ENCODE results near the gene ITM2A.

Gene ITM2A

DNA sequence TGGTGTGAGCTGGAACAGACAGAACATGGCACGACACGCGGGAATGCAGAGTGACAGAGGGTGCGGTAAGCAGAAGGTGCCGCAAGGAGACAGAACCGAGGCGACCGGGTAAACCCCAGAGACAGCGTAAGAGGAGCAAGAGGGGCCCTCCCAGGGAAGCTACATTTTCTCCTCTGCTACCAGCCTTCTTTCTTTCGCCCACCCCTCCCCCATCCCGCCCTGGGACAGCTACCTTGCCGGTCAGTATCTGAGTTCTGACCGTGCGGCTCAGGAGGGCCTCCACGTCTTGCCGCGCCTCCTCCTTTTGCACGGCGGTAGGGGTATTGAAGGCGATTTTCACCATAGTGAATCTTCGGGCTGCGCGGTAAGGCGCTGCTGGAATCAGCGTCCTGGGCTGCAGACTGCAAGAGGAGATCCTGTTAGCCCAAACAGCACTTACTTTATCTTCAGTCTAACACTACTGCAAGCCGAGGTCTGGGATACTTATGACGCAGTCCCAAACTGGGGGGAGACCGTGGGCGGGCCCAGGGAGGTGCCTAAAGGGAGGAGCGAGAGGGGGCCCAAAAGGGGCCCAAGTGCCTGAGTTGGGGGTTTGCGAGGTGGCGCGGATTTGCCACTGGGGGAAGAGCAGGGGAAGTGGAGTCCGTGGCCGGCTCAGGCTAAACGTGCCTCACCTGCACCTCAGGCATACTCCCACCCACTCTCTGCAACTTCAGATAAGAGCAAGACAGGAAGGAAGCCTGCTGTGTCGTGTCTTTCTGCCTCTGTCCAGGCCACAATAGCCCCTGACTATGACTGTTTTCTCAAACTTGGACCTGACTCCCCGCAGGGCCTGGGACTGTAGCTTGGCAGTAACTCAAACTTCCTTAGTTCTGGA is at the start of gene ITM2A:
Gene ITM2A (minus strand): TSS at position 462 of the 877 bp plus-strand sequence. CDS start 119 bp downstream, at position 343.
- DNase-seq (ENCODE audit: low spot score) = no peak

- DNase-seq (ENCODE audit: low spot score) = no peak
Measured at GRCh38 chrX:79415056-79415455, 47.9 kb upstream of the ITM2A start.

- DNase-seq (ENCODE audit: low spot score) = no peak
Measured at GRCh38 chrX:79413963-79414362, 46.8 kb upstream of the ITM2A start.

DNA sequence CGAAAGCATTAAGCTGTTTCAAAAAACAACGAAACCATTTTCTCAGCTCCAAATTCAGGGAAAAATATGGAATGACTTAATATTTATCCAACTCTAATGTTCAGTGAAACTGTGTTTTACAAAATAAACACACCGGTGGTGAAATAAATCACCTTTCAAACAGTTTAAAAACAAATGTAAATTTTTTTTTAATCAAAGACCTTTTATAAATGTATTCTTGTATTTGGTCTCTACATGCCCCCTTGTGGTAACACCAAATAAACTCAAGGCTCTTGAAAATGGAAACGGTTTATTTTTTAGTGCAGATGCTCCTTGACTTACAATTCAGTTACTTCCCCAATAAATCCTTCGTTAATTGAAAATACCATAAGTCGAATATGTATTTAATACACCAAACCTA is 45.8 kb upstream of the ITM2A start:
- DNase-seq (ENCODE audit: low spot score) = peak; percentile 7

DNA sequence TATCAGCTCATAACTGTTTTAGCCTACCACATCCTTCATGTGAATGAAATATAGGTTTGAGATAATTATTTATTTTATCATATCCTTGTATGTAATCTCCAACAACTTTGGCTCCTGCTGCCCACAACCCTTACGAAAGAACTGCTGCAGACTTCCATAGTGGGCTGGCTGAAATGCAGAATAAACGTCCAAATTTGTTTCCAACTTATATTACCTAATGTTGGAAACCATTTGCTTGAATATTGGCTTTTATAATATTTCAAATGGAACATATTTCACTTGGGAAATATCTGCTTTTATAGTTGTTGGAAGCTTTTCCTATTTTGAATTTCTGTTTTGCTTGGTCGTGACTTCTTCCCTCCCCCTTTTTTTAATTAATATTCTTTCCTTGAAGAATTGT is 45.0 kb upstream of the ITM2A start:
- no peak for DNase-seq (ENCODE audit: low spot score)

DNA sequence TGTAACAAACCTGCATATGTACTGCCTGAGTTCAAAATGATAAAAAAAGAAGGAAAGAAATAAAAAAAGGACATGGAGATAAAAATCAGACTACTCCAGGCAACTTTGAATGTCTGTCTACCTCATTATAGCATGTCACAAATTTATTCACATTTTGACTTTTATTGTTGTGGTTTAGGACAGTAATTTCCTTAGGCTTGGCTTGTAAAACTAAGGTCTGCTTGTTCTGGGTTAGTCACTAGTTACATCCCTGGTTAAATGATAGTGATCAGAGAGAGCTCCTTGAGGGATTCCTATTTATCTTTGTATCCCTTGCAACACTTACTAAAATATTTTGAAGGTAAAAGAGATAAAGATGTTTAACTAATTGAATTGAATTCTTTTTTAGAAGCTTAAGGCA is 42.5 kb upstream of the ITM2A start:
- DNase-seq (ENCODE audit: low spot score) = no peak

DNA sequence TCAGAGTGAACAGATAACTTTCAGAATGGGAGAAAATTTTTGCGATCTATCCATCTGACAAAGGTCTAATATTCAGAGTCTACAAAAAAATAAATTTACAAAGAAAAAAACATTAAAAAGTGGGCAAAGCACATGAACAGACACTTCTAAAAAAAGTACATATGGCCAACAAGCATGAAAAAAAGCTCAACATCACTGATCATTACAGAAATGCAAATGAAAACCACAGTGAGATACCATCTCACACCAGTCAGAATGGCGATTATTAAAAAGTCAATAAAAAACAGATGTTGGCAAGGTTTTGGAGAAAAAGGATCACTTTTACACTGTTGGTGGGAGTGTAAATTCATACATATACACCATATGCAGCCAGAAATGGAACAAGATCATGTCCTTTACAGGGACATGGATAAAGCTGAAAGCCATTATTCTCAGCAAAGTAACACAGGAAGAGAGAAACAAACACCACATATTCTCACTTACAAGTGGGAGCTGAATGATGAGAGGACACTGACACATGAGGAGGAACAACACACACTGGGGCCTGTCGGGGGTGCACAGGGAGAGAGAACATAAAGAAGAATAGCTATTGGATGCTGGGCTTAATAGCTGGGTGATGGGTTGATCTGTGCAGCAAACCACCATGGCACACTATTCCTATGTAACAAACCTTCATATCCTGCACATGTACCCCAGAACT is 41.6 kb upstream of the ITM2A start:
- no peak for DNase-seq (ENCODE audit: low spot score)

DNA sequence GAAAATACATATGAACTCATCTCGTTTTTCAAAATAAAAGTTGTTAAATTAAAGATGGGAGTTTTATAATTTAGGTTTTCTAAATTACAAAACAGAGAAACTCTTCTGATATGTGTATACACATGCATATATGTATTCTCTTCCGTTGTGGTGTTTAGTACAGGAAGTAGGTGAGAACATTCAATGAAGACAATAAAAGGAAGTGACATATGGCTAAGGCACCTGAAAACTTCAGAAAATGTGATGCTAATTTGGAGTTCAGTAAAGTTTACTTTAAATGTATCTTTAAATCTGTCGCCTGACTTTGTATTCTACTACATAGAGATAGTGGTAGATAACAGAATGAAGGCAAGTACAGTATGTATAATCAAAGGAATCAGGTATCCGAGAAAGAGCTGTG is 33.5 kb upstream of the ITM2A start:
- DNase-seq (ENCODE audit: low spot score) = no peak

DNA sequence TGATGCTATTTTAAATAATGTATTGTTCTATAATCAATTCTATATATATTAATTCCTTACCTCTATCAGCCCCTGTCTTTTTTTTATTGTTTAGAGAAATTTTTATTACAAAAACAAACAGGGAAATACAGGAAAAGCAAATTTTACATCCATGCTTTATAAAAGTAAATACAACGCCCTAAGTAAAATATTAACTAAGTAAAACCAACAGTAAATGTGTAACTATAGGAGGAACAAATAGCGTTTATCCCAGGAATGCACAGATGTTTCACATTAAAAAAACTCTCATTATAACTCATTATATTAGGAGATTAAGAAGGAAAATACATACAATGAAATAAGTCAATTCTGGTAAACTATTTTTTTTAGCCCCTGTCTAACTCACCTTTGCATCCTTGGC is 8.2 kb upstream of the ITM2A start:
- DNase-seq (ENCODE audit: low spot score) = no peak

DNA sequence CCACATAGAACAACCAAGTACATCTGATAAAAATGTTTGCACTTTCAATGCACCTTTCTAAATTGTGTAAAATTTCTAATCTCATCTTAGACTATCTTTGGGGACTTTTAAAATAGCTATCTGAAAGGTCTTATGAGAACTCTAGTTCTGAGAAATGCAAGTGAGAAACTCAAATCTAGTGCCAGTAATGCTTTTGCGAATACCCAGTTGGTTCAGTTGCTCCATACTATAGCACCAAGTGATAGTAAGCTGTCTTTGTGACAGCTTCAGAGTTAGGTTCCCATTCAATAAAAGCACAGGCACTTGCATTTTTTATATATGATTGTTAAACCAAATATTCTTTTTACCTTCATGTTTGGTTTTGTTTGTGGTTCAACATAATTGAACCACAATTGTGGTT is 4.5 kb upstream of the ITM2A start:
- DNase-seq (ENCODE audit: low spot score) = no peak

DNA sequence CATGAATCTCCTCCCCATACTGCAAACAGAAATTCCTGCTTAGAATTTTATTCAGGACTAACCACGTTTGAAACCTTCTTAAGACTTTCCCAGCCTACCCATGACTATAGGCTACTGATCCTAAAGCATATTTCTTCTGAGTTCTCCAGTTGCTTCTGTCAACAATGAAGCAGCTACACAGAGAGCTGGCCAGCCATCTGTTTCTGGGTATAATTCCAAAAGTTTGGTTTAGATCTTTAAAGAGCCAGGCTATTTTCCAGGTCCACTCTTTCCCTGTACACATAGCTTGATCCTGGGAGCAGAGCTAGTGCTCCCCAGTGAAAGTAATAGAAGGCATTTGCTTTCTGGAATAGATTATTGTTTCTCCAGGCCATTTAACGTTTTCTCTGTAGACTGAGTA is 4.0 kb upstream of the ITM2A start:
- DNase-seq (ENCODE audit: low spot score) = no peak

DNA sequence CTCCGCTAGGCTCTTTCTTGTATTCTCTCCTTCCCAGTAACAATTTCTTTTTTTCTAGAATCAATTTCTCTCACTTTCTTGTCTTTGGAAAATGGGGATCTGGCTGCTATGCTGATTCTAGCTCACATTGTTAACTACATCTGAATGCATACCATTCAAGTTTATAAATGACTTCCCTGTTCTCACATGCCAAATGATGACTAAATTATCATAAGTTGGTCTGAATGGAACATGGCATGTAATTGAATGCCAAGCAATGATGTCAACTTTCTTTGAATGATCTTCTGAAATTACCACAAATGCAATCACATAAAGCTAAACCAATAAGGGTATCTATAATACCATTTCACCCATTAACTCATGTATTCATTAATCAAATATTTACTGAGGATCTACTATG is 2.7 kb upstream of the ITM2A start:
- DNase-seq (ENCODE audit: low spot score) = peak; percentile 35

DNA sequence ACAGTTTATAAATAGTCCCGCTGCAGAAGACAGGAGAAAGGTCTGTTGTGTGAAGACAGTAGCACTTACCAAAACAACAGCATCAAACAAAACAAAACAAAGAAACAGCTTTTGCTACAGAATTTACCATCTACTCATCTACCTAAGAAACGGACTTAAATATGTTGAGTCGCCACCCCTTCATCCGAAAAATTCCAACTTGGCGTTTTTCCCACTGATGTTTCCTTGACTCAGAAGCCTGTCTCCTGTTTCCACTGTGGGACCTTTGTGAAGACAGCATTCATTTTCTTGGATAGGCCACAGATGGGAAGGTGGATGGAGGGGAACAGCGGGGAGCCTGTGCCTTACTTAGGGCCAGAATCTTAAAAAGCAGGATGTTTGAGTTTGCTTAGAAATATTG is 1.3 kb upstream of the ITM2A start:
- no peak for DNase-seq (ENCODE audit: low spot score)

DNA sequence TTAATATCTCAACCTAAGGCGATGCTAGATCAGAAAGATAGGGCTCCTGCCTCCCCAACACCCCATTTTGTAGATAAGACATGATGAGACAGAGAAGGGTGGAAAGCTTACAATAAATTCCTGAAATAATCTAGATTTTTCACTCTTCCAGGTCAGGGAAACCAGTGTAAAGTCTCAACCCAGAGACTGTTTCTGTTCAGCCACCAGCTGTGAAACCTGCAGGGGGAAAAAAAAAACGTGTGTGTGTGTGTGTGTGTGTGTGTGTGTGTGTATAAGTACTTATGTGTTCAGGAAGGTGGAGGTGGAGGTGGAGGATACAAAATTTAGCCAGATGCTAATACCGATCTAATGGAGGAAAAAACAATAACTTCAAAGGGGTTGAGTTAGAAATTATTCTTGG is 773 bp upstream of the ITM2A start:
- DNase-seq (ENCODE audit: low spot score) = no peak

DNA sequence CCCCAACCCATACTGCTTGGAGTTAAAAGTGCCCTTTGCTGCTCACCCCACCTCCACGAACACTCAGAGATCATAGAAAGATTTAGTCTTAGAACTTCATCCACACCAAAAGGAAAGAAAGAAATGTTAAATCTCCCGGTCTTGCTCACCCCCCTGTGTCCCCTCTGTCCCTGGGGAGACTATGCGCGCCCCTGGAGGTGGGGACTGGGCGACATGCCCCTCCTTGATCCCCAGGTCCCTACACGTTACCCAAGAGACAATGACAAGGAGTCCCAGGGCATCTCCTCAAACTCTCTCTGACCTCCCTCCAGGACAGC is 620 bp downstream of the ITM2A start:
- DNase-seq (ENCODE audit: low spot score) = no peak

DNA sequence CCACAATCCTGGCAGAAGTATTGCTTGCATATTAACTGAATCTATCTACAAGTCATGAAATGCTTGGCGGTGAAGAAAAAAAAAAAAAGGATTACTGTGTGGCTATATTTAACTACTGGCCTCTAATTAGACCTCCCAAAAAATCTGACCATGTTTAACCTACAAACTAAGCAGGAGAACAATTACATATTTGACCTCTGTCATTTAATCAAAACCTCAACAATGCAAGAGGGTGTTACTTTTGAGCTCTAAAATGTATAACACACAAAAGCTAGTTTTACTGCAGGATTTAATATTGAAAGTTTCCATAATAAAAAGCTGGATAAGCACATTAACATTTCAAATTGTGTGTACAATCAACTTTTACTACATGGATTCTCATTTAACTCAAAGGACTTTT is 1.5 kb downstream of the ITM2A start:
- DNase-seq (ENCODE audit: low spot score) = no peak

GRCh38 chrX:79364306-79364705 is 2.8 kb downstream of the ITM2A start:
- no peak for DNase-seq (ENCODE audit: low spot score)

- DNase-seq (ENCODE audit: low spot score) = no peak
Measured at GRCh38 chrX:79361192-79361870, 5.8 kb downstream of the ITM2A start.

- no peak for DNase-seq (ENCODE audit: low spot score)
Measured at GRCh38 chrX:79336869-79337815, 30.0 kb downstream of the ITM2A start.

- no peak for DNase-seq (ENCODE audit: low spot score)
Measured at GRCh38 chrX:79330022-79330421, 37.1 kb downstream of the ITM2A start.

GRCh38 chrX:79325263-79325958 is 41.7 kb downstream of the ITM2A start:
- no peak for DNase-seq (ENCODE audit: low spot score)
